B cell (primary cell): Measurements from ENCODE around the gene MORN4.

Experiments used
- EZH2 ChIP-seq: IDR thresholded peaks from 2 replicates; pipeline ENCODE4 v1.6.1; 2012; ENCODE audit warnings: borderline replicate concordance, low read depth, mild to moderate bottlenecking, moderate library complexity, low read length; ENCODE audit not compliant: insufficient read depth, poor library complexity, severe bottlenecking
- TF ChIP-seq, protein P1 (sequence below): fragments of 200-600 bp; IDR thresholded peaks from one replicate; pipeline ENCODE4 v1.8.0; 2022; ENCODE audit warnings: antibody characterized with exemption, mild to moderate bottlenecking

DNA sequence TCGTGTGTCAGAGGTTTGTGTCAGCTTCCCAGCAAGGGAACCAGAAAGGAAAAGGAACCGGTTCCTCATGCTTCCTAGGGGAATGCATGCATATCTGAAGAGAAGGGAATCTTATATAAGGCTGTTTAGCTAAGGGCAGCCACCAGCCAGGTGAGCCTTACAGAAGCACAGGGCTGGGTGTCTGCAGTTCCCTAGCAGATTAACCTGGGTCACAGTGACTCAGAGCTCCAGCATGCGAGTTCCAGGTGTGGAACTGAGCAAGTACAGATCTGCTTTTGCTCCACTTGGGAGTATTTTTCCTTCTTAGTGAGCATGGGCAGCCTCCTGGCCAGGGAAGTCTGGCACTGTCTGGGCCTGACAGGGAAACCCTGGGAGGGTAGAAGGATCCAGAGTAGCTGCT, 61.7 kb downstream of the MORN4 start:
- TF ChIP-seq EZH2, result no peak
- TF ChIP-seq, protein P1, sequence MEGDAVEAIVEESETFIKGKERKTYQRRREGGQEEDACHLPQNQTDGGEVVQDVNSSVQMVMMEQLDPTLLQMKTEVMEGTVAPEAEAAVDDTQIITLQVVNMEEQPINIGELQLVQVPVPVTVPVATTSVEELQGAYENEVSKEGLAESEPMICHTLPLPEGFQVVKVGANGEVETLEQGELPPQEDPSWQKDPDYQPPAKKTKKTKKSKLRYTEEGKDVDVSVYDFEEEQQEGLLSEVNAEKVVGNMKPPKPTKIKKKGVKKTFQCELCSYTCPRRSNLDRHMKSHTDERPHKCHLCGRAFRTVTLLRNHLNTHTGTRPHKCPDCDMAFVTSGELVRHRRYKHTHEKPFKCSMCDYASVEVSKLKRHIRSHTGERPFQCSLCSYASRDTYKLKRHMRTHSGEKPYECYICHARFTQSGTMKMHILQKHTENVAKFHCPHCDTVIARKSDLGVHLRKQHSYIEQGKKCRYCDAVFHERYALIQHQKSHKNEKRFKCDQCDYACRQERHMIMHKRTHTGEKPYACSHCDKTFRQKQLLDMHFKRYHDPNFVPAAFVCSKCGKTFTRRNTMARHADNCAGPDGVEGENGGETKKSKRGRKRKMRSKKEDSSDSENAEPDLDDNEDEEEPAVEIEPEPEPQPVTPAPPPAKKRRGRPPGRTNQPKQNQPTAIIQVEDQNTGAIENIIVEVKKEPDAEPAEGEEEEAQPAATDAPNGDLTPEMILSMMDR, result no peak
